ENCODE results near the gene OR1K1.

- TF ChIP-seq CTCF (IDR thresholded peaks at IDR 0.05) (no peak), POLR2AphosphoS5 (IDR thresholded peaks at IDR 0.05; ENCODE audit: insufficient read depth in 1 of 2, low read depth in 1 of 2) (no peak)
These were observed 22.1 kb downstream of the OR1K1 start for GRCh38 chr9:122822056-122822455.

Data from vagina (tissue), 2 donors.